ENCODE data around the gene CEPT1. TPM values are rescaled to one million over a fixed set of nuclear protein-coding genes. Genes with fewer than 3 reads are reported as not detected.

The CEPT1 gene
- total and polyA plus RNA-seq, 4 donors, result 13.2 to 41.3 (median 19.1) TPM

DNA sequence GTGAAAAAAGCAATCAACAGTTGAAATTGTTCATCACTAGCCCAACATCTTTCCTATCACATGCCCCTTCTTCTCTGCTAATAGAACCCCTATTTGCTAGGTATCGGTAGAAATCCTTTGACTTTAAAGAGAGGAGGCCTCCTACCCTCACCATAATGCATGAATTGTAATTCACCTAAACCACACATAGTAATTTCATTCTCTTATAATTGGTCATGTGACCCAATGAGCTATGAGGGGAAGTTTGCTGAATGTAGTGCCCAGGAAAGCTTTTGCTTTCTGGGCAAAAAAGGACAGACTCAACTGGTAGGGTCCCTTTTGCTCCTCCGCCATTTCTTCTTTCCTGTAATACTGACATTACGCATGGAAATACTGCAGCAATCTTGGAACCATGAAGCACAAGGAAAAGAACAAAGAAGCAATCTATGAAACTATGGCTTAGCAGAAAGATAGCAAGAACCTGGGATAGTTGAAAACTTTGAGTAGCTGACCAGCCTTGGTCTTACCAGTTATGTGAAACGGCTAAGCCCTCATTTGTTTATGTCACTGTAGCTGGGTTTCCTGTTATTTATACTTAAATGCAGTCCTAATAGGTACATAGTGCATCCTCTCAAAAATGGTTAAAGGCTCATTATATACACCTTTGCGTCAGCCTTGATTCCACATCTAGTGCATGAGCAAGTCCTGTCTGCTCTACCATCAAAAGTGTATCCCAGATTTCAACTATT lies 77.3 kb downstream of the CEPT1 start:
- no peak for DNase-seq
- no peaks in the 10 kb centered on the region for H3K4me1 ChIP-seq (ENCODE audit: control insufficient read depth in 1 of 2, insufficient read depth in 2 of 2, low read length in 2 of 2)
- intact Hi-C loops (cut with DNase I), result no loop called here
- WGBS, 2 donors, result 71% methylated on average over 5 of the region's 5 CpGs
- no peak for ATAC-seq (ENCODE audit: low FRiP score)
- no peaks in the 10 kb centered on the region for H3K27me3 ChIP-seq (ENCODE audit: control insufficient read depth in 1 of 2, insufficient read depth in 2 of 2, low read length in 1 of 2)
- no peak overlapping the region for H3K27ac ChIP-seq (ENCODE audit: low read depth in 1 of 2, low read length in 2 of 2)
- no peaks in the 10 kb centered on the region for H3K36me3 ChIP-seq (ENCODE audit: control insufficient read depth in 1 of 2, insufficient read depth in 2 of 2, low read length in 1 of 2)
- no peaks in the 10 kb centered on the region for H3K9me3 ChIP-seq (ENCODE audit: control insufficient read depth, low read length)
- no peak overlapping the region for H3K4me3 ChIP-seq (ENCODE audit: low read length in 2 of 2)

DNA sequence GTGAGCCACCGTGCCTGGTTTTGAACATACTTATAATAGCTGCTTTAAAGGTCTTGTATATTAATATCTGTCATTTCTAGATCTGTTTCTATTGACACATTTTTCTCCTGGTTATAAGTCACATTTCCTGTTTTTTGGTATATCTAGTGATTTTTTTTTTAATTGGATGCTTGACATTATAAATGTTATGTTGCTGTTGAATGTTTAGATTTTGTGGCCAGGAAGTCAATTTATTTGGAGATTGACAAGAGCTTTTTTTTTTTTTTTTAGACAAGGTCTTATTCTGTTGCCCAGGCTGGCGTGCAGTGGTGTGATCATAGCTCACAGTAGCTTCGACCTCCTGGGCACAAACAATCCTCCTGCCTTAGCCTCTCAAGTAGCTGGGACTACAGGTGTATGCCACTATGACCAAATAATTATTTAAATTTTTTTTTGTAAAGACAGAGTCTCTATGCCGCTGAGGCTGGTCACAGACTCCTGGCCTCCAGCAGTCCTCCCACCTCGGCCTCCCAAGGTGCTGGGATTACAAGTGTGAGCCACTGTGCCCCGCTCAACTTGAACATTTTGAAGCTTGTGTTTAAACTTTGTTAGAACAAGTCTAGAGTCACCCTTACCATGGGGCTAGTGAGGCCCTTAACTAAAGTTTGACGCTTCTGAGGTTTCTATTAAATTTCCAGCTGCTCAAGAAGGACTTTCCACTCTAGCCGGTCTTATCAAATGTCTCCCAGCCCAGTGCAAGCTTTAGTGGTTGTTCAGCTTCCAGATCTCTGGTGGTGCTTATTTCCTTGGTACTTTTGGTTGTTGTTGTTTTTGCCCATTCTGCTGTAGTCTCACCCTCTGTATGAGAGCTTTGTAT lies 78.9 kb downstream of the CEPT1 start:
- Histone ChIP-seq H3K36me3 (ENCODE audit: control insufficient read depth in 1 of 2, insufficient read depth in 2 of 2, low read length in 1 of 2) (no peaks in the 10 kb centered on the region), H3K4me1 (ENCODE audit: control insufficient read depth in 1 of 2, insufficient read depth in 2 of 2, low read length in 2 of 2) (no peaks in the 10 kb centered on the region), H3K9me3 (ENCODE audit: control insufficient read depth, low read length) (no peaks in the 10 kb centered on the region), H3K4me3 (ENCODE audit: low read length in 2 of 2) (no peak overlapping the region), H3K27me3 (ENCODE audit: control insufficient read depth in 1 of 2, insufficient read depth in 2 of 2, low read length in 1 of 2) (no peaks in the 10 kb centered on the region), H3K27ac (ENCODE audit: low read depth in 1 of 2, low read length in 2 of 2) (no peak overlapping the region)
- intact Hi-C loops (cut with DNase I), result no loop called here
- 91% methylated on average over 8 of the region's 8 CpGs for WGBS, 2 donors
- DNase-seq, result no peak
- ATAC-seq (ENCODE audit: low FRiP score), result no peak

DNA sequence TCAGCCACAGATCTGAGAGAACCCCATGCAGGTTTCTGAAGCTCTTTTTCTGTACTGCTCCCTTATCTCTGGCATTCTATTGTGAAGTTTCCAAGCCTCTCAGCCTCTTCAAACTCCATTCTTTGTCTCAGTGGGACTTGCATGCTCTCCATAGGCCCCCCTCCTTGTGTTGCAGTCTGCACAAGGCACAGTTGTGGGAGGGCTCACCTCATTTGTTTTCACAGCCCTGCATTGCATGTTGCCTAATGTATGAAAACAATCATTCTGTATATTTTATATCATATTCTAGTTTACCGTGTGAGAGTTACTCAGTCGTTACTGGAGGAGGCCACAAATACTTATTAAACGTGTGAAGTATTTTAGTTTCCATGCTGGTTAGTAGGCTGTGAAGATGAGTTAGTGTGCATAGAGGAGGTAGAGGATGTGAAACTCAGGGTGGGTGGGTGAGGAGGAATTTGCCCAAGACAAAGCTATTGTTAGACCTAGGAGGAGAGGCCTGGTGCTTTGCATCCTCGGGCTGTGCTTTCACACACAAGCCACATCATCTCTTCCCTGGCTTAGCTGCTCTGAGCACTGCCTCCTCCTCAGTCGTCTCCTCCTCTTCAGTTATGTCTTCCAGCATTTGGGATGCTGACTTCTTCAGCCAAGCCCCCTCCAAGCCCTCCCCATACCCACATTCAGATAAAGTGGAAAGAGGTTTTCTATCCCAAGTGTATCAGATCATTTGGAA lies 79.7 kb downstream of the CEPT1 start:
- intact Hi-C loops (cut with DNase I), result loop anchor here (5.0 to 10.0 kb wide), 2 partner anchors 545 to 548 kb away; no protein-coding TSS in a partner anchor

GRCh38 chr1:111220302-111220890 lies 80.4 kb downstream of the CEPT1 start:
- no peaks in the 10 kb centered on the region for H3K9me3 ChIP-seq (ENCODE audit: control insufficient read depth, low read length)
- no peaks in the 10 kb centered on the region for H3K27me3 ChIP-seq (ENCODE audit: control insufficient read depth in 1 of 2, insufficient read depth in 2 of 2, low read length in 1 of 2)
- ATAC-seq (ENCODE audit: low FRiP score), result no peak
- no peak for DNase-seq
- H3K36me3 ChIP-seq (ENCODE audit: control insufficient read depth in 1 of 2, insufficient read depth in 2 of 2, low read length in 1 of 2), result no peaks in the 10 kb centered on the region
- no peaks in the 10 kb centered on the region for H3K4me1 ChIP-seq (ENCODE audit: control insufficient read depth in 1 of 2, insufficient read depth in 2 of 2, low read length in 2 of 2)
- WGBS, 2 donors, result 84 to 88% methylated on average over 6 of the region's 6 CpGs
- H3K4me3 ChIP-seq (ENCODE audit: low read length in 2 of 2), result no peak overlapping the region
- H3K27ac ChIP-seq (ENCODE audit: low read depth in 1 of 2, low read length in 2 of 2), result no peak overlapping the region
- intact Hi-C loops (cut with DNase I), result loop anchor here (5.0 to 10.0 kb wide), 2 partner anchors 544 to 547 kb away; no protein-coding TSS in a partner anchor

More for the DNA sequence above, 79.7 kb downstream of the CEPT1 start:
- H3K9me3 ChIP-seq (ENCODE audit: control insufficient read depth, low read length), result no peaks in the 10 kb centered on the region
- DNase-seq, result no peak
- ATAC-seq (ENCODE audit: low FRiP score), result no peak
- H3K4me3 ChIP-seq (ENCODE audit: low read length in 2 of 2), result no peak overlapping the region
- no peaks in the 10 kb centered on the region for H3K27me3 ChIP-seq (ENCODE audit: control insufficient read depth in 1 of 2, insufficient read depth in 2 of 2, low read length in 1 of 2)
- H3K4me1 ChIP-seq (ENCODE audit: control insufficient read depth in 1 of 2, insufficient read depth in 2 of 2, low read length in 2 of 2), result no peaks in the 10 kb centered on the region
- 73 to 74% methylated on average over 5 of the region's 5 CpGs for WGBS, 2 donors
- H3K27ac ChIP-seq (ENCODE audit: low read depth in 1 of 2, low read length in 2 of 2), result no peak overlapping the region
- no peaks in the 10 kb centered on the region for H3K36me3 ChIP-seq (ENCODE audit: control insufficient read depth in 1 of 2, insufficient read depth in 2 of 2, low read length in 1 of 2)

- intact Hi-C loops (cut with DNase I), result loop anchor here (5.0 to 10.0 kb wide), 2 partner anchors 544 to 546 kb away; no protein-coding TSS in a partner anchor
- H3K36me3 ChIP-seq (ENCODE audit: control insufficient read depth in 1 of 2, insufficient read depth in 2 of 2, low read length in 1 of 2), result no peaks in the 10 kb centered on the region
- no peaks in the 10 kb centered on the region for H3K4me1 ChIP-seq (ENCODE audit: control insufficient read depth in 1 of 2, insufficient read depth in 2 of 2, low read length in 2 of 2)
- no peaks in the 10 kb centered on the region for H3K9me3 ChIP-seq (ENCODE audit: control insufficient read depth, low read length)
- ATAC-seq (ENCODE audit: low FRiP score), result no peak
- no peak overlapping the region for H3K4me3 ChIP-seq (ENCODE audit: low read length in 2 of 2)
- no peaks in the 10 kb centered on the region for H3K27me3 ChIP-seq (ENCODE audit: control insufficient read depth in 1 of 2, insufficient read depth in 2 of 2, low read length in 1 of 2)
- no peak overlapping the region for H3K27ac ChIP-seq (ENCODE audit: low read depth in 1 of 2, low read length in 2 of 2)
- WGBS, 2 donors, result 19 to 21% methylated on average over 2 of the region's 2 CpGs
- DNase-seq, result no peak
These were observed 81.2 kb downstream of the CEPT1 start for GRCh38 chr1:111221276-111221632.

DNA sequence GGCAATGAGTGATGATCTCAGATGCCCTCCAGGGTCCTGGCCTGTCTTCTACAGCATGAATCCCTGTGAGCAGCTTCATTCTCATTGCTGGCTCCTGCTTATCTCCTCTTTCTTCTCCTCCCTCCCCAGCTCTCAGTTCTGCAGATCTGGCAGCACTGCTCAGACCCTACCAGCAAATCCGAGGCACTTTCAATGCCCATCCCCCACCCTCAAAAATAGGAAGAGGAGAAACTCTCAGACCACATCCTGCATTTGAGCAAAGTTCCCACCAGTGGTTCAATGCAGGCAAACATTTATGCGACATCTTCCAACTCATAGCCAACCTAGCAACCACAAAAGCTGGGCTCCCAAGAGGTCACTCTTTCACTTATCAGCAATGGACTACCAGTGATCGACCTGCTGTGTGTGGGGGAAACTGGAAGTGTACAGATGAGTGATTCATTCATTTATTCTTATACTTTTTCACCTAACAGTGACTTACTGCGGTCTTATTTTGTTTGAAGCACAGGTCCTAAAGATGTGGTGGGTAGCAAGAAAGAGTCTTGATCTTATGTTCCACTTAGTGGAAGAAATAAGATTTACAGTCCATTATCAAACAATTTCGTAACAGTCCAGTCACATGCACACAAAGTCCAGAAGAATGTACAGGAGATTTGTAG lies 81.7 kb downstream of the CEPT1 start:
- no peaks in the 10 kb centered on the region for H3K36me3 ChIP-seq (ENCODE audit: control insufficient read depth in 1 of 2, insufficient read depth in 2 of 2, low read length in 1 of 2)
- H3K9me3 ChIP-seq (ENCODE audit: control insufficient read depth, low read length), result no peaks in the 10 kb centered on the region
- ATAC-seq (ENCODE audit: low FRiP score) (peak; percentile 33), DNase-seq (no peak)
- H3K27me3 ChIP-seq (ENCODE audit: control insufficient read depth in 1 of 2, insufficient read depth in 2 of 2, low read length in 1 of 2), result no peaks in the 10 kb centered on the region
- no peaks in the 10 kb centered on the region for H3K4me1 ChIP-seq (ENCODE audit: control insufficient read depth in 1 of 2, insufficient read depth in 2 of 2, low read length in 2 of 2)
- intact Hi-C loops (cut with DNase I), result loop anchor here (2.0 to 10.0 kb wide), 3 partner anchors 179 to 546 kb away; no protein-coding TSS in a partner anchor
- H3K4me3 ChIP-seq (ENCODE audit: low read length in 2 of 2), result no peak overlapping the region
- no peak overlapping the region for H3K27ac ChIP-seq (ENCODE audit: low read depth in 1 of 2, low read length in 2 of 2)
- 59 to 67% methylated on average over 5 of the region's 5 CpGs for WGBS, 2 donors

DNA sequence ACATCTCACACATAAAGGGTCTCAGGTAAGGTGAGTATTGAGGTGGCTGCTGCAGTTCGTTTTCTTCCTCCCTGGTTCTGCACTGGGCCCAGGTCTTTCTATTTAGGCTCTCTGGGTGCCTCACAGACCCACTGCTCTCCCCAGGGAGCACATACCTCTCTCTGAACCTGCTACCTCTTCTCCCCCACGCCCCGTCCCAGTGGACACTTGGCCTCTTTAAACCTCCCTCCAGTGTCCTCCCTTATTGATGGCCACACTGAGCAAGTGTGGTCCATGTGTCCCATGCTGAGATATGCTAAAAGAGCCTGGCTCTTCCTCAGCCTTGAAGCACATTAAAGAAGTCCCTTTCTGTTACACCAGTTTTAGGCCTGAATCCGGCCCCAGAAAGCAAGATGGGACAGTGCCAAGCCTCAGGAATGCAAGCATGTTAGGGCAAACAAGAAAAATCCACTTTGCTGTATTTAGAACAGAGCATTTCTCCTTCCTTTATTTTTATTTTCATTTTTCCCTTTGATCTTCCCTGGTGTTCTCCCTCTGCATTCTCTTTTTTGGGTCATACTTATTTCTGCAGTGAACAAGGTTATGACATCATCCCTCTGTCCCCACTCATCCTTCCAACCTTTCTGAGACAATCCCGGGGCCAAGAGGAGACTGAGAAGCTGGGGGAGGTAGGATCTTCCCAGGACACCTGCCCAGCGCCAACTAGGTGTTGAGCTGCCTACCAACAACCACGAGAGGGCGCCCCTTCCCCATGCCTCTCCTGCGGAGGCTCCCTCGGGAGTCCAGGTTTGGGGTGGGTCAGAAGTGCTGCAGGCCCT lies 82.5 kb downstream of the CEPT1 start:
- Histone ChIP-seq H3K4me1 (ENCODE audit: control insufficient read depth in 1 of 2, insufficient read depth in 2 of 2, low read length in 2 of 2) (no peaks in the 10 kb centered on the region), H3K27me3 (ENCODE audit: control insufficient read depth in 1 of 2, insufficient read depth in 2 of 2, low read length in 1 of 2) (no peaks in the 10 kb centered on the region), H3K4me3 (ENCODE audit: low read length in 2 of 2) (no peak overlapping the region), H3K9me3 (ENCODE audit: control insufficient read depth, low read length) (no peaks in the 10 kb centered on the region), H3K27ac (ENCODE audit: low read depth in 1 of 2, low read length in 2 of 2) (no peak overlapping the region), H3K36me3 (ENCODE audit: control insufficient read depth in 1 of 2, insufficient read depth in 2 of 2, low read length in 1 of 2) (no peaks in the 10 kb centered on the region)
- peak; percentile 73 to 92 for DNase-seq
- peak; percentile 87 for ATAC-seq (ENCODE audit: low FRiP score)
- intact Hi-C loops (cut with DNase I), result loop anchor here (2.0 to 10.0 kb wide), 3 partner anchors 178 to 545 kb away; no protein-coding TSS in a partner anchor
- WGBS, 2 donors, result 26% methylated on average over 10 of the region's 10 CpGs

Data from aorta (tissue), 5 donors.